GM21576 (cell line): ENCODE data around the gene DENND1A.
"Not testable (repeated sequence)": the region's sequence is repeated elsewhere in the genome, so short reads cannot be mapped to it uniquely, and the experiment has no call there.

Experiments
- ATAC-seq: cut with Tn5 transposase; IDR thresholded peaks from one replicate; pipeline ENCODE4 v1.9.1; 2021; ENCODE audit warnings: mild to moderate bottlenecking, moderate library complexity; ENCODE audit not compliant: unreplicated experiment

Gene DENND1A

GRCh38 chr9:123407217-123407851, 522.6 kb downstream of the DENND1A start:
- ATAC-seq: no peak

- no peak for ATAC-seq
These were observed 523.2 kb downstream of the DENND1A start for GRCh38 chr9:123406691-123407216.

GRCh38 chr9:123406016-123406415, 523.9 kb downstream of the DENND1A start:
- no peak for ATAC-seq

GRCh38 chr9:123402981-123403509, 526.9 kb downstream of the DENND1A start:
- no peak for ATAC-seq

- no peak for ATAC-seq
These were observed 527.9 kb downstream of the DENND1A start for GRCh38 chr9:123401879-123402513.

GRCh38 chr9:123400926-123401503, 528.9 kb downstream of the DENND1A start:
- ATAC-seq: no peak

GRCh38 chr9:123399803-123400378, 530.0 kb downstream of the DENND1A start:
- ATAC-seq: no peak

GRCh38 chr9:123398938-123399337, 531.0 kb downstream of the DENND1A start:
- not testable (repeated sequence) for ATAC-seq

- no peak for ATAC-seq
These were observed 532.0 kb downstream of the DENND1A start for GRCh38 chr9:123397975-123398374.

GRCh38 chr9:123395689-123396511, 534.0 kb downstream of the DENND1A start:
- ATAC-seq: no peak

GRCh38 chr9:123395276-123395688, 534.6 kb downstream of the DENND1A start:
- ATAC-seq: no peak

GRCh38 chr9:123394291-123395235, 535.4 kb downstream of the DENND1A start:
- no peak for ATAC-seq

GRCh38 chr9:123392802-123393201, 537.1 kb downstream of the DENND1A start:
- no peak for ATAC-seq

GRCh38 chr9:123391946-123392345, 538.0 kb downstream of the DENND1A start:
- ATAC-seq: no peak

- ATAC-seq: no peak
These were observed 538.7 kb downstream of the DENND1A start for GRCh38 chr9:123391233-123391632.

- no peak for ATAC-seq
These were observed 539.4 kb downstream of the DENND1A start for GRCh38 chr9:123390337-123391135.

- ATAC-seq: no peak
These were observed 540.2 kb downstream of the DENND1A start for GRCh38 chr9:123389698-123390097.

- no peak for ATAC-seq
These were observed 540.9 kb downstream of the DENND1A start for GRCh38 chr9:123389070-123389469.

GRCh38 chr9:123387686-123388085, 542.2 kb downstream of the DENND1A start:
- ATAC-seq: no peak
